ENCODE measurements around the gene PON2. TPM values are rescaled to one million over a fixed set of nuclear protein-coding genes. Genes with fewer than 3 reads are reported as not detected.
A peak's percentile ranks its signal among the peaks of the same experiment; 100 is the strongest.

Gene PON2
- total and polyA plus RNA-seq, 2 of the 13 experiments (the other 11 are each of a cell fraction or from before 2014, with no cell fraction given): 202 to 217 TPM

- TF ChIP-seq AFF4 (CRISPR knock-in tag; IDR thresholded peaks at IDR 0.05) (no peak), ARID5B (CRISPR knock-in tag; IDR thresholded peaks at IDR 0.05) (peak; percentile 99), FOXC1 (CRISPR knock-in tag; IDR thresholded peaks at IDR 0.05; ENCODE audit: borderline replicate concordance) (peak; percentile 56; the same call in 1 of the 2 replicates), SATB2 (CRISPR knock-in tag; IDR thresholded peaks at IDR 0.05) (no peak), ZNF317 (CRISPR knock-in tag; IDR thresholded peaks at IDR 0.05) (no peak), MLLT10 (CRISPR knock-in tag; IDR thresholded peaks at IDR 0.05) (no peak), POLR2AphosphoS5 (IDR thresholded peaks at IDR 0.05; ENCODE audit: low read depth, low read length) (no peak), ZNF180 (CRISPR knock-in tag; IDR thresholded peaks at IDR 0.05; ENCODE audit: borderline replicate concordance, low read depth) (no peak), ZNF235 (CRISPR knock-in tag; IDR thresholded peaks at IDR 0.05; ENCODE audit: borderline replicate concordance) (no peak), WIZ (CRISPR knock-in tag; IDR thresholded peaks at IDR 0.05) (peak; percentile 85; the same call in 1 of the 2 replicates), FOXO4 (CRISPR knock-in tag; conservative IDR thresholded peaks at IDR 0.05) (no peak), HDAC1 (CRISPR knock-in tag; IDR thresholded peaks at IDR 0.05) (peak; percentile 74), KDM5B (CRISPR knock-in tag; IDR thresholded peaks at IDR 0.05; ENCODE audit: borderline replicate concordance) (no peak), RCOR2 (CRISPR knock-in tag; IDR thresholded peaks at IDR 0.05) (peak; percentile 94), ZNF446 (CRISPR knock-in tag; IDR thresholded peaks at IDR 0.05) (no peak), ZNF691 (CRISPR knock-in tag; IDR thresholded peaks at IDR 0.05; ENCODE audit: borderline replicate concordance, low read depth) (no peak), SAP130 (CRISPR knock-in tag; IDR thresholded peaks at IDR 0.05; ENCODE audit: low read depth) (peak; percentile 85), TGIF2 (CRISPR knock-in tag; IDR thresholded peaks at IDR 0.05) (no peak), TCF12 (IDR thresholded peaks at IDR 0.05) (no peak), TCF12 (CRISPR knock-in tag; IDR thresholded peaks at IDR 0.05) (no peak), ZKSCAN1 (IDR thresholded peaks at IDR 0.05; ENCODE audit: low read length) (no peak)
These were observed 5.7 kb upstream of the PON2 start (continued) for GRCh38 chr7:95440394-95441038.

Measured in HepG2 (cell line).